Colonic mucosa (tissue), 4 donors: ENCODE measurements around the gene PML. TPM values are rescaled to one million over a fixed set of nuclear protein-coding genes. Genes with fewer than 3 reads are reported as not detected.

Experiments
- DNase-seq: peaks from one replicate; pipeline ENCODE4 v3.0.0-alpha.2; 2020
- H3K27ac ChIP-seq: fragments of 200-600 bp; one replicate; pipeline ENCODE4 v1.8.0; 2021
- H3K27me3 ChIP-seq: fragments of 200-600 bp; one replicate; pipeline ENCODE4 v1.8.0; 2021
- H3K36me3 ChIP-seq: fragments of 200-600 bp; one replicate; pipeline ENCODE4 v1.8.0; 2021
- H3K4me1 ChIP-seq: fragments of 200-600 bp; one replicate; pipeline ENCODE4 v1.8.0; 2021; ENCODE audit warnings: mild to moderate bottlenecking
- H3K4me3 ChIP-seq: fragments of 200-600 bp; one replicate; pipeline ENCODE4 v1.8.0; 2021
- H3K9ac ChIP-seq, 2 donors: one replicate each; pipeline ENCODE4 v1.7.0; 2013; ENCODE audit warnings: control low read depth in 2 of 2, low read depth in 2 of 2, low read length in 2 of 2
- H3K9me3 ChIP-seq: fragments of 200-600 bp; one replicate; pipeline ENCODE4 v1.8.0; 2021
- intact Hi-C: fragments of 100-400 bp; cut with DNase I; formaldehyde crosslinking; loops from one replicate; pipeline ENCODE4 v1.14.1; 2022
- total RNA-seq, 2 donors: library from RNA; stranded (reverse); fragmentation: NEBNext Ultra II Directional in 1 of 2; extraction: Animal tissue kit (Norgen Biotek cat#: 25700) in 1 of 2; gene quantifications; one replicate each; pipeline ENCODE4 v1.2.1, GENCODE V29; 2021
- TF ChIP-seq, protein P1 (sequence below): fragments of 200-600 bp; IDR thresholded peaks from one replicate; pipeline ENCODE4 v1.8.0; 2022; ENCODE audit warnings: antibody characterized with exemption, mild to moderate bottlenecking
- donor health status: healthy.
- donor health status: DM: no; HTN: no; CAD: no.
- donor health status: DM: no; HTN: no; CAD: no.

Gene PML
- total RNA-seq, 2 donors from 2014 or later: 27.0 to 31.3 TPM

DNA sequence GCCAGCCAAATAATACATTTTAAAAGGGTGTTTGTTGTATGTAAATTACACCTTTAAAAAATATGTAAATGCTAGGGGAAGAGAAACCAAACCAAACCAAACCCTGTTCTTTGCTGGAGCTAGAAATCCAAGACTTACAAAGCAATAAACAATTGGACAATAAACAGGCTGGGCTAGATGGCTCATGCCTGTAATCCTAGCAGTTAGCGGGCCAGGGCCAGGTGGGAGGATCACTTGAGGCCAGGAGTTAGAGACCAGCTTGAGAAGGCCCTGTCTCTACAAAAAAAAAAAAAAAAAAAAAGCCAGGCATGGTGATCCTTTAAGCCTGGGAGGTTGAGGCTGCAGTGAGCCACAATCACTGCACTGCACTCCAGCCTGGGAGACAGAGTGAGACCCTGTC, 14.9 kb upstream of the PML start:
- no peak for DNase-seq
- Histone ChIP-seq H3K9me3 (no peaks in the 10 kb centered on the region), H3K9ac (no peak overlapping the region), H3K4me3 (no peak overlapping the region), H3K27me3 (no peaks in the 10 kb centered on the region), H3K36me3 (no peaks in the 10 kb centered on the region), H3K4me1 (peaks cover 17% of the 10 kb centered on the region), H3K27ac (no peak overlapping the region)
- intact Hi-C loops: no loop called here
- TF ChIP-seq, protein P1, sequence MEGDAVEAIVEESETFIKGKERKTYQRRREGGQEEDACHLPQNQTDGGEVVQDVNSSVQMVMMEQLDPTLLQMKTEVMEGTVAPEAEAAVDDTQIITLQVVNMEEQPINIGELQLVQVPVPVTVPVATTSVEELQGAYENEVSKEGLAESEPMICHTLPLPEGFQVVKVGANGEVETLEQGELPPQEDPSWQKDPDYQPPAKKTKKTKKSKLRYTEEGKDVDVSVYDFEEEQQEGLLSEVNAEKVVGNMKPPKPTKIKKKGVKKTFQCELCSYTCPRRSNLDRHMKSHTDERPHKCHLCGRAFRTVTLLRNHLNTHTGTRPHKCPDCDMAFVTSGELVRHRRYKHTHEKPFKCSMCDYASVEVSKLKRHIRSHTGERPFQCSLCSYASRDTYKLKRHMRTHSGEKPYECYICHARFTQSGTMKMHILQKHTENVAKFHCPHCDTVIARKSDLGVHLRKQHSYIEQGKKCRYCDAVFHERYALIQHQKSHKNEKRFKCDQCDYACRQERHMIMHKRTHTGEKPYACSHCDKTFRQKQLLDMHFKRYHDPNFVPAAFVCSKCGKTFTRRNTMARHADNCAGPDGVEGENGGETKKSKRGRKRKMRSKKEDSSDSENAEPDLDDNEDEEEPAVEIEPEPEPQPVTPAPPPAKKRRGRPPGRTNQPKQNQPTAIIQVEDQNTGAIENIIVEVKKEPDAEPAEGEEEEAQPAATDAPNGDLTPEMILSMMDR: no peak

DNA sequence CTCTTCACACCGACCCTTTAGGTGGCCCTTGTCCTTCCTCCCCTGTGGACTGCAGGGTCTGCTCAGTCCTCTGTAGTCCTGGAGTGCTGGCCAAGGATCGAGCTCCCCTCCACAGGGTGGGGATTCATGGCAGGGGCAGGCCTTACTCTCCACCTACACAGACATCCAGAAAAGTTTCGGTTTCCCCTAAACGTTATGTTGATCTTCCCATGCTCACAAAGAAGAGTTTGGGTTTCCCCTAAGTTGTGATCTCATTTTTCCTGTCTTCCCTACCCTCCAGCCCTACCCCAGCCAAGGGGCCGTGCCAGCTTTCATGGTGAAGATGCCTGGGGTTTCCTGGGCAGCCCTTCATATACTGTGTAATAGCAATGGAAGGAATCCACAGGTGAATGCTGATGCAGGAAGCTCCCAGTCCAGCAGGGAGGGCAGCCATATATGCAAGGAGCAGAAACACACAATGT, 12.7 kb upstream of the PML start:
- H3K36me3 ChIP-seq: no peaks in the 10 kb centered on the region
- peak overlapping the region in 1 of 2 donors; percentile 38 for H3K9ac ChIP-seq
- H3K4me1 ChIP-seq: peaks cover 17% of the 10 kb centered on the region
- no peaks in the 10 kb centered on the region for H3K9me3 ChIP-seq
- H3K4me3 ChIP-seq: no peak overlapping the region
- no peaks in the 10 kb centered on the region for H3K27me3 ChIP-seq
- peak overlapping the region; percentile 68 for H3K27ac ChIP-seq
- TF ChIP-seq, protein P1: no peak
- no peak for DNase-seq
- intact Hi-C loops: no loop called here

DNA sequence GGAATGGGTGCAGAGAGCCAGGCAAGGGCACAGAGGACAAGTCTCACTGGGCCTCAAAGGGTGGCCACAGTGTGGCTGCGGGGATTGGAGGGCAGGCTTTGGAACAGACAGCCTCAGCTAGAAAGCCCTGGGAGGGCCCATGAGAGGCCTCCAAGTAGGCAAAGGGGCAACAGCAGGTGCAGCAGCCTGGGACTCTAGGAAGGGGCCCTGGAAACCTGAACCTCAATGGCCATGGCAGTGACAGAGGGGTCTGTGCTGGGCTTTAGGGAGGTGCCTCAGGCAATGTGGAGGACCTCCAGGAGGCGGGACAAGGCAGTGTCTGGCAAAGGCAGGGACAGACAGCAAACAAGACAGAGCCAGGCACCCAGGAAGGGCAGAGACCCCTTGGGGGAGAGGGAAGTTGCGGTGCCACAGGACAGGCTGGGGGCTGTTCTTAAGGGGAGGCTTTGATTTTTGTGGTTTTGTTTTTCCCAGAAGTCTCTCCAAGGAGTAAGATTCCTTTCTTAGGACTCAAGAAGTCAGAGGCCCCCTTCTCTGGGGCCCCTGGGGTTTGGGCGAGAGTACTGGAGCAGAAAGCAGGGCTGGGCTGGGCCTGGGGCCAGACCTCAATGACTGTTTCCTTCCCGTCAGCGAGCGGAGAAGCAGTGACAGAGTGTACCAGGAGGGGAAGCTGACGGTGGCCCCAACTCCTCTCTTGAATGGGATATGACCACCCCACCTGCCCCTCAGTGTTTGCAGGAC, 12.1 kb upstream of the PML start:
- Histone ChIP-seq H3K4me1 (peaks cover 17% of the 10 kb centered on the region), H3K9ac (peak overlapping the region; percentile 38 to 58), H3K27ac (peak overlapping the region; percentile 68), H3K4me3 (no peak overlapping the region), H3K27me3 (no peaks in the 10 kb centered on the region), H3K9me3 (no peaks in the 10 kb centered on the region), H3K36me3 (no peaks in the 10 kb centered on the region)
- TF ChIP-seq, protein P1: no peak
- DNase-seq: peak; percentile 60
- intact Hi-C loops: no loop called here

DNA sequence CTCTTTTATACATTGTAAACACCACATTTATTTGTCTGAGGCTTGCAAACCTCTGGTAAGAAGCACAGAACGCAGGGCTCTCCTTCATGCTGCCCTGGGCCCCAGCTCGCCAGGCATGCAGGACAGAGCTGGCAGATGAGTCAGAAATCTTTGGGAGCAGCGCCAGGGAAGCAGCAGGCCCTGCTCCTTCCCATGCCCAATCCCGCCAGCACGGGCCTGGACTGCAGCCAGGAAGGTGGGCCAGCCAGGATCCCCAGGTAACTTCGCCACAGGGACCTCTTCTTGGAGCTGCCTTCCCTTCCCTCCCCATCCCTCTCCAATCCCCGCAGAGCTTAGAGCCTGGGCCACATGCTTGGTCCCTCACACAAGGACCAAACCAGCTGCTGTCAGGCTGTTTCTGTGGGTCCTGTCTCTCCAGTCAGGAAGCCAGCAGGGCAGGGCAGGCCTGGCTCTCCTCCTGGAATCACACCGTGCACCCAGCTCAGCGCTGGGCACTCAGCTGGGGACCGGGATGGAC, 11.2 kb upstream of the PML start:
- Histone ChIP-seq H3K9ac (peak overlapping the region in 1 of 2 donors; percentile 24), H3K36me3 (no peaks in the 10 kb centered on the region), H3K4me3 (no peak overlapping the region), H3K27ac (peak overlapping the region; percentile 68), H3K4me1 (peaks cover 19% of the 10 kb centered on the region), H3K27me3 (no peaks in the 10 kb centered on the region), H3K9me3 (no peaks in the 10 kb centered on the region)
- intact Hi-C loops: no loop called here
- peak; percentile 35 for DNase-seq
- TF ChIP-seq, protein P1: no peak

GRCh38 chr15:73983773-73984172, 10.7 kb upstream of the PML start:
- H3K27ac ChIP-seq: peak overlapping the region; percentile 68
- no peak for DNase-seq
- no peak overlapping the region for H3K4me3 ChIP-seq
- H3K9ac ChIP-seq: no peak overlapping the region
- no peaks in the 10 kb centered on the region for H3K27me3 ChIP-seq
- intact Hi-C loops: no loop called here
- TF ChIP-seq, protein P1: no peak
- H3K36me3 ChIP-seq: no peaks in the 10 kb centered on the region
- H3K4me1 ChIP-seq: peaks cover 23% of the 10 kb centered on the region
- H3K9me3 ChIP-seq: no peaks in the 10 kb centered on the region
